ENCODE measurements around the gene GRIFIN.
A peak's percentile ranks its signal among the peaks of the same experiment; 100 is the strongest.

GRIFIN gene

DNA sequence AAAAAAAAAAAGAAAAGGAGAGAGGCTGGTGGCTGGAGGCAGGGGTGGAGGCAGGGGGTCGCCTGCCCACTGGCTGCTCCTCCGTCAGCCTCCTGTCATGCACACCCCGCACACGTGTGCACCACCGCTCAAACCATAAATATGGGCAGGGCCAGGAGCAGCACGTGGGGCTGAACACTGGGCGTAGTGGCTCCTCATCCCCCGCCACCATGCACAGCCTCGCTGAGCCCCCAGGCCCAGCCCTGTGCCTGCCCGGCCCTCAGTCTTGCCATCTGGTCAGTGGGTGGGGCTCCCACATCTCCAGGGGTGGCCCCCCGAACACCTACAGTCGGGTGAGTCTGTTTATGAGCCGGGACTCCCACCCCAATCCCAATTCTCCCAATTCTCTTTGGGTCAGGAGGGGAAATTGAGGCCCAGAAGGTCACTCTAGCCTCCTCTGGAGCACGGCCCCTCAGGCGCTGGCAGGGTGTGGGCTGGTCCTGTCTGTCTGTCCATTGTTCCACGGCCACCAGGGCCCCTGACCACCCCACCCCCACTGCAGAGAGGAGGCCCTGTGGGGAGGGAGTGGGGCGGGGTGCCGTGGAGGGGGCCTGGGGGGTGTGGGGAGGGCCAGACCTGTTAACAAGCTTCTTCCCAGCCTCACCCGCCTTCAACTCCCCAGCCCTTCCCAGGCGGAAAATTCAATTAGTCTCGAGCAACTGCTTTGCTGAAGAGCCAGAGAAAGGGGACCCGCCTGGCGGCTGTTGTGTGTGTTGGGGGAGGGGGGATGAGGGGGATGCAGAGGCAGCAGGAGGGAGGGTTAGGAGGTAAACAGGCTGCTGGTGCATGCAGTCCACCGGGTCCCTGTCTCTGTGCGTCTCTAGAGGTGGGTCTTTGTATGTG, 19.5 kb upstream of the GRIFIN start:
- Mint-ChIP-seq H3K9me3 (peaks cover 3% of the 10 kb centered on the region), H3K36me3 (no peaks in the 10 kb centered on the region), H3K27ac (no peak overlapping the region), H3K4me3 (no peak overlapping the region), H3K4me1 (peaks cover 6% of the 10 kb centered on the region)
- ATAC-seq = no peak
- DNase-seq (ENCODE audit: low spot score in 2 of 2) = no peak

- H3K4me1 Mint-ChIP-seq = peaks cover 9% of the 10 kb centered on the region
- peaks cover 3% of the 10 kb centered on the region for H3K9me3 Mint-ChIP-seq
- no peak overlapping the region for H3K27ac Mint-ChIP-seq
- H3K4me3 Mint-ChIP-seq = no peak overlapping the region
- no peaks in the 10 kb centered on the region for H3K36me3 Mint-ChIP-seq
- DNase-seq (ENCODE audit: low spot score in 2 of 2) (no peak), ATAC-seq (no peak)
These were observed 18.3 kb upstream of the GRIFIN start for GRCh38 chr7:2494191-2495130.

GRCh38 chr7:2493205-2494164, 17.3 kb upstream of the GRIFIN start:
- Mint-ChIP-seq H3K4me1 (peaks cover 19% of the 10 kb centered on the region), H3K36me3 (no peaks in the 10 kb centered on the region)
- DNase-seq (ENCODE audit: low spot score in 2 of 2) = no peak

GRCh38 chr7:2492038-2492437, 15.8 kb upstream of the GRIFIN start:
- DNase-seq (ENCODE audit: low spot score in 2 of 2) (no peak), ATAC-seq (no peak)
- Mint-ChIP-seq H3K27ac (peak overlapping the region; percentile 53), H3K4me1 (peaks cover 20% of the 10 kb centered on the region), H3K36me3 (no peaks in the 10 kb centered on the region), H3K4me3 (no peak overlapping the region), H3K9me3 (peaks cover 3% of the 10 kb centered on the region)

More at GRCh38 chr7:2493205-2494164, 17.3 kb upstream of the GRIFIN start:
- peaks cover 3% of the 10 kb centered on the region for H3K9me3 Mint-ChIP-seq
- no peak for ATAC-seq
- no peak overlapping the region for H3K27ac Mint-ChIP-seq
- H3K4me3 Mint-ChIP-seq = no peak overlapping the region

DNA sequence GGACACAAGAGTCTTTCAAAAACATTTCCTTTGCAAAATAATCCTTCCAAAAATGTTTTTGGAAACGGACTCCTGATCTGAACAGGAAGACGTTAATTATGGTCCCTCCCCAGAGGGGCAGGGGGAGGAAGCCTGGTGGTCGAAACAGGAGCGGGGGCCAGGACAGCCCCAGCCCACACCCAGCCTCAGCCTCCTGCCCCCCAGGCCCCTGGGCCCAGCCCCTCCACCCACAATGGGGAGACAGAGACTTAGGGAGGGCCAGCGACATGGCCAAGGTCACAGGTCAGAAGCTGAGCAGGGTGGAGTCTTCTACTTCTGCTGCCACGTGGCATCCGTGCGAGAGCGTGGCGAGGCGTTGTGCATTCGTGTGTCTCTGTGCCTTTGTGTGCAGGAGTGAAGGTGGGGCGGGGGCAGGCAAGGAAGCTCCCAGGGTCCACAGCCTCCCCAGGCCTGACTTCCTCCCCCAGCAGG, 14.0 kb upstream of the GRIFIN start:
- no peak for ATAC-seq
- Mint-ChIP-seq H3K36me3 (no peaks in the 10 kb centered on the region), H3K4me3 (no peak overlapping the region), H3K9me3 (peaks cover 3% of the 10 kb centered on the region), H3K4me1 (peaks cover 20% of the 10 kb centered on the region), H3K27ac (no peak overlapping the region)
- no peak for DNase-seq (ENCODE audit: low spot score in 2 of 2)

DNA sequence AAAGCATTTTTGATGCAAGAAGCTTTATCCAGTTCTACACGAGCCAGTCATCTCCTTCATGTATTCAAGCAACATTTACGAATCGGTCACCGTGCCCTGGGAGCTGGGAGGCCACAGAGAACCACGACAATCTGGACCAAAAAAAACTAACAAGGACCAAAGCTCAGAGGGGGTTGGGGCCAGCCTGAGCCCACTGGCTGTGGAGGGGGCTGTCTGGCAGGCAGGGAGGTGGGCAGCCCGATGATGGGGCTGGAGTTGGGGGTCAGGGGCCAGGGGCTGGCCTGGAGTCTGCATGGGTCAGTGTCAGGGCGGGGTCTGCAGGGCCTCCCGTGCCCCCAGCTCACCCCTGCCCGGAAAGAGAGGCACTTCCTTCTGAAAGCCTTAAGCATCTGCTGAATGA, 12.5 kb upstream of the GRIFIN start:
- Mint-ChIP-seq H3K36me3 (no peaks in the 10 kb centered on the region), H3K4me3 (no peak overlapping the region), H3K4me1 (peaks cover 20% of the 10 kb centered on the region), H3K27ac (no peak overlapping the region), H3K9me3 (peaks cover 3% of the 10 kb centered on the region)
- DNase-seq (ENCODE audit: low spot score in 2 of 2) (no peak), ATAC-seq (no peak)

DNA sequence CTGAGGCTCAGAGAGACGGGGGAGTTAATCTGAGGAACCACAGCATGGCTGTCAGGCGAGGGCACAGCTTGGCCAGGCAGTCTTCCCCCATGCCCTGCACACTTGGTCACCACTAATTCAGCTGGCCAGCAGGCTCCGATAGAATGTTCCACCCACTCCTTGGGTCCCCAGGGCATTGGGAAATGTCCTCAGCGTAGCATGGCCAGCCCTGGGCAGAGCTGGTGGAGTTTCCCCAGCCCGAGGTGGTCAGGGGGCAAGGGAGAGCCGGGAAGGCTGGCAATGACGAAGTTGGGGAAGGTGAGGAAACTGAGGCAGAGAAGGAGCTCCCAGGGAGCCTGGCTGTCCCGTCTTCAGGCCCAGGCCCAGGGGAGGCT, 12.1 kb upstream of the GRIFIN start:
- no peak overlapping the region for H3K4me3 Mint-ChIP-seq
- peaks cover 20% of the 10 kb centered on the region for H3K4me1 Mint-ChIP-seq
- DNase-seq (ENCODE audit: low spot score in 2 of 2) (no peak), ATAC-seq (no peak)
- H3K9me3 Mint-ChIP-seq = peaks cover 3% of the 10 kb centered on the region
- H3K36me3 Mint-ChIP-seq = no peaks in the 10 kb centered on the region
- H3K27ac Mint-ChIP-seq = peak overlapping the region; percentile 63

DNA sequence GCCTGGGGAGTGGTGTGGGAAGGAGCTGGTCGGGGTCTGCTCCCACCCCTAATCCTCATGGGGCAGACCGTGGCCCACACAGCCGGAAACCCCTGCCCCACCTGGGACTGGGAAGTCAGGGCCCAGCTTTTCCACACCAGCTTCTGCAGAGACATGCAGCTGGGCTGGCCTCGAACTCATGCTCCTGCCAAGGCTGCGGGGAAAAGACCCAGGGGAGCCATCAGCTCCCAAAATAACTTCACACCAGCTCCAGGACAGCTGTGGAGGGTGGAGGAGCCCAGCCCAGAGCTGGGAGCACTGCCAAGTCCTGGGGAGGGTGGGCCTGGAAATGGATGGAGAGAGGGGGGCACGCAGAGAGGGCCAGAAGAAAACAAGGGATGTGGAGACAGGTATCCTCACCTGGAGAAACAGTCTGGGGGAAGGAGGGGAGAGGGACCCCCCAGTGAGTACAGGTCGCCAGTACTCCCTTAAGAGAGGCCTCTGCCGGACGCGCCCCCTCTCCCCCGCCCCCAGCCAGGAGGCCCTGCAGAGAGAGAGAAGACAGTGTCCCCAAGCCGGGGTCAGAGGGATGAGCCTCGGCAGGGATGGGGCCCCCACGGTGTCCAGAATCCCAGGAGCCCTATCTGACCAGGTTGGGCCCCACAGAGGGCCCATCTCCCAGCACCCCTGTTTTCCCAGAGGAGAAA, 11.5 kb upstream of the GRIFIN start:
- H3K4me1 Mint-ChIP-seq = peaks cover 20% of the 10 kb centered on the region
- H3K4me3 Mint-ChIP-seq = no peak overlapping the region
- H3K9me3 Mint-ChIP-seq = peaks cover 3% of the 10 kb centered on the region

GRCh38 chr7:2484868-2485267, 8.7 kb upstream of the GRIFIN start:
- H3K4me1 Mint-ChIP-seq = peaks cover 14% of the 10 kb centered on the region
- no peaks in the 10 kb centered on the region for H3K9me3 Mint-ChIP-seq
- H3K4me3 Mint-ChIP-seq = no peak overlapping the region
- no peak for ATAC-seq
- no peak for DNase-seq (ENCODE audit: low spot score in 2 of 2)
- no peak overlapping the region for H3K27ac Mint-ChIP-seq
- no peaks in the 10 kb centered on the region for H3K36me3 Mint-ChIP-seq

More for the DNA sequence above, 11.5 kb upstream of the GRIFIN start:
- no peak for DNase-seq (ENCODE audit: low spot score in 2 of 2)
- Mint-ChIP-seq H3K36me3 (no peaks in the 10 kb centered on the region), H3K27ac (peak overlapping the region; percentile 63)
- no peak for ATAC-seq

DNA sequence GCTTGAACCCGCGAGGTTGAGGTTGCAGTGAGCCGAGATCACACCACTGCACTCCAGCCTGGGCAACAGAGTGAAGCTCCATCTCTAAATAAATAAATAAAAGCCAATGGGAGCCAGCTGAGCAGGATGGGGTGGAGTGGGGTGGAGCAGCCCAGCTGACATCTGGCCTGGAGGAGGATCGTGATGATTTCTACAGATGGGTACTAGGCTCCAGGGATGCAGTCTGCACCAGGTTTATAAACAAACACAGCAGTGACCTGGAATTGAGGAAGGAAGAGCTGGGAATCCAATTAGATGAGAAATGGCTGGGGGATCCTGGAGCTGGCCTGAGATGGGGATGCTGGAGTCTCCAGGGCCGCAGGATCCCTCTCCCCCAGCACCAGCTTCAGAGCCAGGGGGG, 7.3 kb upstream of the GRIFIN start:
- Mint-ChIP-seq H3K4me1 (peaks cover 2% of the 10 kb centered on the region), H3K9me3 (no peaks in the 10 kb centered on the region), H3K36me3 (no peaks in the 10 kb centered on the region), H3K4me3 (no peak overlapping the region), H3K27ac (no peak overlapping the region)
- DNase-seq (ENCODE audit: low spot score in 2 of 2) = no peak
- no peak for ATAC-seq

- Mint-ChIP-seq H3K36me3 (no peaks in the 10 kb centered on the region), H3K9me3 (no peaks in the 10 kb centered on the region), H3K27ac (no peak overlapping the region), H3K4me1 (peaks cover 7% of the 10 kb centered on the region), H3K4me3 (no peak overlapping the region)
- no peak for DNase-seq (ENCODE audit: low spot score in 2 of 2)
- no peak for ATAC-seq
These were observed 6.7 kb upstream of the GRIFIN start for GRCh38 chr7:2482725-2483451.

DNA sequence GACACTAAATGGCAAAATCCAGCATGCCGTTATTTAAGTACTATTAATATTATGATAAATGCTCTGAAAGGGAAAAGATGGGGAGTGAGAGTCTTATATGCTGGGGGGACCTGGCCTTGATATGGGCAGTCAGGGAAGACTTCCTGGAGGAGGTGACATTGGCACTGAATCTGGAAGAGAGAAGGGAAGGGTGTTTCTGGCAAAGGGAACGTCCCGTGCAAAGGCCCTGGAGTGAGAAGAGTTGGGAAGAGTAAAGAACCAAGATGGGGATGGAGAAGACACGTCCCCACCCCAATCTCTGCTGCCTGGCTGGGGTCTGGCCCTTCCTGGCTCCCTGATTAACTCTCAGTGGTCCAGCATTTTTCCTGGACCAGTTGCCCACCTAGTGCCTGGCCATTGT, 5.0 kb upstream of the GRIFIN start:
- Mint-ChIP-seq H3K27ac (no peak overlapping the region), H3K4me1 (peaks cover 15% of the 10 kb centered on the region), H3K4me3 (no peak overlapping the region), H3K9me3 (no peaks in the 10 kb centered on the region), H3K36me3 (no peaks in the 10 kb centered on the region)
- no peak for DNase-seq (ENCODE audit: low spot score in 2 of 2)
- no peak for ATAC-seq

DNA sequence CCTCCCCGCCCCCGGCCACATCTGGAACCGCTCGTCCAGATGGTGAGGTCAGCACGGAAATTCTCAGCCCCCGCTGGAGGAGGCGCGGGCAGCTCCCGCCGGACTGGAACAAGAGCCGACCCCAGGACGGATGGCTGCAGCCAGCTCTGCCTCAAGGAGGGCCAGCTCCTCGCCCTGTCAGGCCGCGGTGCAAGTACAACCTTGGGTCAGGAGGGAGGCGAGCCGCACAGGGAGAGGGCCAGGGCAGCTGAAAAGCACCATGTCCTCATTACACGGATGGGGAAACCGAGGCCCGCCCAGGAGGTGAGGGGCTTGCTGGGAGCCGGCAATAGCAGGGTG, 3.8 kb upstream of the GRIFIN start:
- no peaks in the 10 kb centered on the region for H3K36me3 Mint-ChIP-seq
- no peak overlapping the region for H3K27ac Mint-ChIP-seq
- DNase-seq (ENCODE audit: low spot score in 2 of 2) (no peak), ATAC-seq (no peak)
- H3K9me3 Mint-ChIP-seq = no peaks in the 10 kb centered on the region
- H3K4me3 Mint-ChIP-seq = no peak overlapping the region
- peaks cover 15% of the 10 kb centered on the region for H3K4me1 Mint-ChIP-seq

Data from stimulated activated effector memory CD8-positive, alpha-beta T cell treated with anti-CD3 and anti-CD28 coated beads, Interleukin-12 subunit alpha, Interleukin-12 subunit beta, amount 100 ng/mL, for 72 hours (primary cell).